Kidney capillary endothelial cell (primary cell): Measurements from ENCODE around the gene CHRNA4.
"Not testable (repeated sequence)": the region's sequence is repeated elsewhere in the genome, so short reads cannot be mapped to it uniquely, and the experiment has no call there.

ENCODE experiments used
- DNase-seq: peaks from one replicate; pipeline ENCODE4 v3.0.0-alpha.2; 2018; ENCODE audit warnings: low spot score

CHRNA4 gene

DNA sequence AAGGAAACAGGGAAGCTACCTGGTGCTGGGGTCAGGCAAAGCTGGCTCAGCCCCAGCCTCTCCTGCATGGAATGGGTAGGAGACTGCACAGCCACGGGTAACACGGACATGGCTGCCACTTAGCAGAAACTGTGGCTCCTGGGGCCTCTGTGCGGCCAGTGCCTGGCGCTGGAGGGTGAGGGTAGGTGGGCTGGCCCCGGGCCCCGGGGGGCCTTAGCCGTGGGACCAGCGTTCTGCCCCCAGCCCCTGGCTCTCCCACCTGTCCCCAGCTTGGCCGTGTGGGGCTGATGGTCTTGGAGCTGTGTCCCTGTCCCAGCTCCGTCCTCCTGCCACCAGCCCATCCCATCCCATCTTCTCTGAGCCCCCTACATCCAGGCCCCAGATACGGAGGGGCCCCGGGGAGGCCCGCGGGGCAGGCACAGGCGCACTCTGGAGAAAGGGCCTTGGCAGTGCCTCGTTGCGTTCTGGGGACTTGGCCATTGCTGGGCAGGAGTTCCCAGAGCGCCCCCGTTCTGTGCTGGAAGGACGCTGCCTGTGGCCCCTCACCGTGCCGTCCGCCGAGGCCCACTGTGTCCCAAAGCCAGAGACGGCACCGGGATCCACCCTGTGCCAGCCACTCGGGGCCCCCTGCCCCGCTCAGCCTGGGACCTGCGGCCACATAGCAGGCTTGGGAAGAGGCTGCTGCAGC lies 12.2 kb downstream of the CHRNA4 start:
- no peak for DNase-seq

- no peak for DNase-seq
These were observed 13.0 kb downstream of the CHRNA4 start for GRCh38 chr20:63347950-63348827.

DNA sequence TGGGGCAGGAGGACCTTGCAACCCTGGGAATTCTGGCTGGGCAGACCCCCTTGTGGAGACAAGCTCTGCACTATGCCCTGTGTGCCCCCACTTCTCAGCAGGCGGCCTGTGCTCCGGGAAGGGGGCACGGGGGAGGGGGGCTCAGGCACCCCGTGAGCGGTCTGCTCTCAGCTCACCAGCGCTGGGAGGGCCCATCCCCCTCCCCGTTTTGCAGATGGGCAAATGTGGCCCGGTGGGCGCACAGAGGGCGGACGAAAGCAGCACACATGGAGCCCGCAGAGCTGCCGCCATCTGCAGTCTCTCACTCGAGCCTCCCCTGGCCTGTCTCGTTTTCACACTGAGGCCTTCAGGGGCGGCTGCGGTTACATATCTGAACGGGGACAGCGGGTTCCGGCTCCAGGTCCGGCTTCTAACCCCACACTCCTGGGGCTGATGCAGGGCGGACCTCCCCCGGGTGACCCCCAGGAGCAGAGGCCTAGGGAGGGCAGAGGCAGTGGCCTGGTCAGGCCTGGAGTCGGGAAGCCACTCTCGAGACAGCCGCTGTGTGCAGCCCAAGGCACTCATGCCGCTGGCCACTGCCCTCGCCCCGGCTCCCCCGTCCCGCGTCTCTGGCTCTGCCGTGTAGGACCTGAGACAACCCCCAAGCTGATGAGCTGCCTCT lies 13.9 kb downstream of the CHRNA4 start:
- no peak for DNase-seq

DNA sequence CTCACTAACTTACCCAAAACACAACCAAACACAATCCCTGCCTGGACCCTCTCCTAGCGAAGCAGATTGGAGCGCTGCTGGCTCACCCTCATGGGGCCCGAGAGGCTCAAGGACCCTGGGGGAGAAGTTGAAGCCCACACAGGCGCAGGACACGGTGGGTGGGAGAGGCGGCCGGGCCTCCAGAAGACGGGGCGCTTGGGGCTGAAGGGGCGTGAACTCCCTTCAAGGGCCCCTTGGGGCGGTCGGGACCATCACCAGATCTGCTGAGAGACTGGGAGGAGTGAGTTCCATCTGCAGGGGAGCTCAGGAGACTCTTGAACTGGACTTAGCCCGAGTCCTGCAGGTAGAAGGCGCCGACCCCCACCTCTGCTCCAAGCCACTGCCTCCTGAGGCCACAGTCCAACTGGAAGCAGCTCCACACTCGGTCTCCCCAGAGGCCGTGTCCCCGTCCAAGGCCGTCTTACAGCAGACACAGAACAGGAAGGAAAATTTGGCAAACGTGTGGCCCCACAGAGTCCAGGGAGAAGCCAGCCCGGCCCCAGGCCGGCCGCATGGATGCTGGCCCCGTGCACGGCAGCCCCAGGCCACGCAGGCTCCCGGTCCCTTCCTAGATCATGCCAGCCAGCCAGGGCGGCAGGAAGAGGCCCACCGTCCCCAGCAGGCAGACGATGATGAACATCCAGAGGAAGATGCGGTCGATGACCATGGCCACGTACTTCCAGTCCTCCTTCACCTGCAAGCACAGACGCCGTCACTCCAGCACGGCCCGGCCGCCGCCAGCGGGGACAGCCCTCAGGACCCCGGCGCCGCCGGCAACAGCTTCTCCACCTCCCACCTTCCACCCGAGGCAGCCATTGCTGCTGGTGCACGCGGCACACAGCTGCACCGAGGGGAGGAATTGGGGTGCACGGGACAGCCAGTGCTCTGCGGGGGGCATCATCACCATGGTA lies 14.7 kb downstream of the CHRNA4 start:
- DNase-seq: no peak

DNA sequence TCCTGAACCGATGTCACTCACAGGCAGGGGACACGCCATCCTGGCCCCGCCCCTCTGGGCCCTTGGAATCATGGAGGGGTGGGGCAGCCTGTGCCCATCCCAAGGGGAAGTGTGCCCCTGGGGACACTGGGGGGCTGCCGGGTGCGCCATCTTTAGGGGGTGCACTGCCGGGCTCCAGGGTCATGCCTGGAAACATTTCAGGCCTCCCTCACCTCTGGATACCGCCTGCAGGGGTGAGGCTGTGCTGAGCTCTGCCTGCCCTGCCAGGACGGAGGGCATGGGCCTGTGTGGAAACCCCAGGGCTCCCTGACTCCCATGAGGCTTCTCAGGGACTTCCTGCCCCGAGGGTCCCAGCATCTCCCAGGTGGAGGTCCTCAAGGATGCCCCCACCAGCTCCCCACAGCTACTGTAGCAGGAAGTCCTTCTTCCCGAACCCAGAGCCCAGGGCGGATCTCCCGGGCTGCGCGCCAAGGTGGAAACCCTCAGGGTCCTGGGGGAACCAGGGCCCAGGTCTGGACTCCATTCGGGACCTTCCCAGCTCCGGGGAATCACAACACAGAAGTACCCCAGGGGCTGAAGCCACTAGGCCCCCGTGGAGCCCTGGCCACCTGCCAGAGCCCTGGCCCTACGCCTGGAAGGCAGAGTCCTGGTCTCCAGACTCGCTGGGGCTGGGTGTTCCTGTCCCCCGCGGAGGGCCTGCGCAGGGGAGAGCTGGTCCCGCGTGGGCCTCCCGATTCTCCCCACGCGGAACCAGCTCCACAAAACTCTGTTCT lies 15.6 kb downstream of the CHRNA4 start:
- DNase-seq: no peak

GRCh38 chr20:63344616-63345327 lies 16.4 kb downstream of the CHRNA4 start:
- no peak for DNase-seq

GRCh38 chr20:63343460-63344445 lies 17.4 kb downstream of the CHRNA4 start:
- no peak for DNase-seq

GRCh38 chr20:63342561-63343459 lies 18.3 kb downstream of the CHRNA4 start:
- DNase-seq: no peak

DNA sequence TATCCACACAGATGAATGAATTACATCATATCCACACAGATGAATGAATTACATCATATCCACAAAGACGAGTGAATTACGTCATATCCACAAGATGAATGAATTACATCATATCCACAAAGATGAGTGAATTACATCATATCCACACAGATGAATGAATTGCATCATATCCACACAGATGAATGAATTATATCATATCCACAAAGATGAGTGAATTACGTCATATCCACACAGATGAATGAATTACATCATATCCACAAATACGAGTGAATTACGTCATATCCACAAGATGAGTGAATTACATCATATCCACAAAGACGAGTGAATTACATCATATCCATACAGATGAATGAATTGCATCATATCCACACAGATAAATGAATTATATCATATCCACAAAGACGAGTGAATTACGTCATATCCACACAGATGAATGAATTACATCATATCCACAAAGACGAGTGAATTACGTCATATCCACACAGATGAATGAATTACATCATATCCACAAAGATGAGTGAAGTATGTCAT lies 20.9 kb downstream of the CHRNA4 start:
- not testable (repeated sequence) for DNase-seq

DNA sequence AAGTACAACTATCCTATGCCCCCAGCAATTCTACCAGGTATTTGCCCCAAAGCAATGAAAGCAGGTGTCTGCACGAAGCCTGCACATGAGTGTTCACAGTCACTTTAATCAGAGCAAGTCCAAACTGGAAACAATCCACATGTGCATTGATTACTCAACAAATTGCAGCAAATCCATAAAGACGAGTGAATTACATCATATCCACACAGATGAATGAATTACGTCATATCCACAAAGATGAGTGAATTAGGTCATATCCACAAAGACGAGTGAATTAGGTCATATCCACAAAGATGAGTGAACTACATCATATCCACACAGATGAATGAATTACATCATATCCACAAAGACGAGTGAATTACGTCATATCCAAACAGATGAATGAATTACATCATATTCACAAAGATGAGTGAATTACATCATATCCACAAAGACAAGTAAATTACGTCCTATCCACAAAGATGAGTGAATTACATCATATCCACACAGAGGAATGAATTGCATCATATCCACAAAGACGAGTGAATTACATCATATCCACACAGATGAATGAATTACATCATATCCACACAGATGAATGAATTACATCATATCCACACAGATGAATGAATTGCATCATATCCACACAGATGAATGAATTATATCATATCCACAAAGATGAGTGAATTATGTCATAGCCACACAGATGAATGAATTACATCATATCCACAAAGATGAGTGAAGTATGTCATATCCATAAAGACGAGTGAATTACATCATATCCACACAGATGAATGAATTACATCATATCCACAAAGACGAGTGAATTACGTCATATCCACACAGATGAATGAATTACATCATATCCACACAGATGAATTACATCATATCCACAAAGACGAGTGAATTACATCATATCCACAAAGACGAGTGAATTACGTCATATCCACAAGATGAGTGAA lies 21.7 kb downstream of the CHRNA4 start:
- DNase-seq: not testable (repeated sequence)

- no peak for DNase-seq
These were observed 23.2 kb downstream of the CHRNA4 start for GRCh38 chr20:63337786-63338420.

DNA sequence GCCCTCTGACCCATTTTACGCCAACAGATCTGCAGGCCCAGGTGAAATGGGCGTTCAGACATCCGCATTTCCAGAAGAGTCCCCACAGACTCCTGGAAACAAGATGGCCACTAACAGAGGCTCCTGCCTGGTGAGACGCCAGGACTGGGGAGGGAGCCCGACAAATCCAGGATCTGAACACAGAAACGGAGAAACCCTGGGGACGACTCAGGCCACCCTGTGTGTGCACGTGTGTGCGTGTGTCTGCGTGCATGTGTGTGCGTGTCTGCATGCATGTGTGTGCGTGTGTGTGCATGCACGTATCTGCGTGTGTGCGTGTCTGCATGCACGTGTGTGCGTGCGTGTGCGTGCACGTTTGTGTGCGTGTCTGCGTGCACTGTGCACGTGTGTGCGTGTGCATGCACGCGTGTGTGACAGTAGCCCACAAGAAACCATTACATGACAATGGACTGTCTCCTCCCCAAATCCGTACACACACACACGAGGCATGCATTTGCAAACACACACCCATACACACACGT lies 24.9 kb downstream of the CHRNA4 start:
- no peak for DNase-seq

- DNase-seq: peak; percentile 3
These were observed 25.4 kb downstream of the CHRNA4 start for GRCh38 chr20:63335711-63336110.

- not testable (repeated sequence) for DNase-seq
These were observed 26.1 kb downstream of the CHRNA4 start for GRCh38 chr20:63335060-63335459.

DNA sequence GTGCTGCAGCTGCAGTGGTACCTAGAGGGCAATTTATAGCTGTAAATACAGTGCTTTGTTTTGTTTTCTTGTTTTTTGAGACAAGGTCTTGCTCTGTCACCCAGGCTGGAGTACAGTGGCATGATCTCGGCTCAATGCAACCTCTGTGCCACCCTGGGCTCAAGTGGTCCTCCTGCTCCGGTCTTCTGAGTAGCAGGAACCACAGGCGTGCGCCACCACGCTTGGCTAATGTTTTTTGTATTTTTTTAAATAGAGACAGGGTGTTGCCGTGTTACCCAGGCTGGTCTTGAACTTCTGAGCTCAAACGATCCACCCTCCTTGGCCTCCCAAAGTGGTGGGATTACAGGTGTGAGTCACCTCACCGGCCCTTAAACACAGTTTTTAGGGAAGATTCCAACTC lies 26.8 kb downstream of the CHRNA4 start:
- no peak for DNase-seq
